Calu3 (cell line): Measurements from ENCODE around the gene SERPINE1. TPM values are rescaled to one million over a fixed set of nuclear protein-coding genes. Genes with fewer than 3 reads are reported as not detected.

Source experiments
- BruUV-seq: library from RNA; stranded (reverse); fragments of 400-500 nt; replicated peaks from 2 replicates; lab custom pipeline; 2021; lab: Mats Ljungman, UMichigan
- CTCF ChIA-PET: fragments of 300-600 bp; sonication (Branson Sonifier 250); formaldehyde crosslinking; loops from one replicate; lab custom pipeline; 2022; ENCODE audit warnings: antibody characterized with exemption; lab: Charles Lee
- DNase-seq: peaks from one replicate; pipeline ENCODE4 v3.0.0; 2022
- H3K27ac Mint-ChIP-seq: one replicate; pipeline ENCODE4 v1.8.0; 2022; ENCODE audit warnings: mixed read lengths; ENCODE audit not compliant: unreplicated experiment
- H3K27me3 Mint-ChIP-seq: one replicate; pipeline ENCODE4 v1.8.0; 2022; ENCODE audit warnings: mixed read lengths; ENCODE audit not compliant: unreplicated experiment
- H3K36me3 Mint-ChIP-seq: one replicate; pipeline ENCODE4 v1.8.0; 2022; ENCODE audit warnings: mild to moderate bottlenecking, moderate library complexity, mixed read lengths; ENCODE audit not compliant: insufficient read depth, unreplicated experiment
- H3K4me1 Mint-ChIP-seq: one replicate; pipeline ENCODE4 v1.8.0; 2022; ENCODE audit warnings: mild to moderate bottlenecking, low read depth, mixed read lengths; ENCODE audit not compliant: unreplicated experiment
- H3K4me3 Mint-ChIP-seq: one replicate; pipeline ENCODE4 v1.8.0; 2022; ENCODE audit warnings: mild to moderate bottlenecking, low read depth, moderate library complexity, mixed read lengths; ENCODE audit not compliant: unreplicated experiment
- H3K9me3 Mint-ChIP-seq: one replicate; pipeline ENCODE4 v1.8.0; 2022; ENCODE audit warnings: low read depth, mixed read lengths; ENCODE audit not compliant: unreplicated experiment
- CTCF ChIP-seq: fragments of 200-600 bp; IDR thresholded peaks from one replicate; pipeline ENCODE4 v1.8.0; 2022; ENCODE audit warnings: antibody characterized with exemption; ENCODE audit not compliant: unreplicated experiment
- intact Hi-C: fragments of 100-400 bp; cut with micrococcal nuclease; formaldehyde crosslinking; loops from one replicate; pipeline ENCODE4 v1.10.0; 2022; ENCODE audit not compliant: unreplicated experiment
- total RNA-seq: library from RNA; stranded (reverse); gene quantifications from 2 replicates; pipeline ENCODE4 v1.2.3, GENCODE V29; 2022

SERPINE1 gene
- total RNA-seq, 1 experiment from 2014 or later: 1.1 TPM

- BruUV-seq: no TSS peak
- no peaks in the 10 kb centered on the region for H3K27me3 Mint-ChIP-seq
- H3K27ac Mint-ChIP-seq: no peak overlapping the region
- H3K9me3 Mint-ChIP-seq: no peaks in the 10 kb centered on the region
- no peaks in the 10 kb centered on the region for H3K36me3 Mint-ChIP-seq
- TF ChIP-seq CTCF: no peak
- DNase-seq: no peak
- H3K4me1 Mint-ChIP-seq: peaks cover 6% of the 10 kb centered on the region
- no peak overlapping the region for H3K4me3 Mint-ChIP-seq
- intact Hi-C loops: no loop called here
- CTCF ChIA-PET: no interaction called here
These were observed 13.1 kb upstream of the SERPINE1 start for GRCh38 chr7:101113836-101114235.

DNA sequence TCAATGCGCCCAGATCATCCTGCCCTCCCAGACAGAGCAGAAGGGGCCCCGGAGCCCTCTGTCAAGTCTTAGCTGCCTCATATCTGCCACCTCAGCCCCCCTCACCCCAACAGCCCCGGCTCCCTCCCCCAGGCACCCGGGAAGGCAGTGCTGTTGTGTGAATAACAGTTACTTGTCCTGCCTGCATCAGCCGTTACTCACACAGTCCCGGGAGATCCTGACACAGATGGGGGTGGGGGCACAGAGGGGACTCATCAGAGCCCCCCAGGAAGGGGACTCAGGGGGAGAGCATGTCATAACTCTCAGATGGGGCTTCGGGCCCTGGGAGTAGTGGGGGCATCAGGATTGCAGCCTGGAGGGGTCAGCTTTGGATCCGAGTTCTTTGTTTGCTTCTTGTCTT, 12.4 kb upstream of the SERPINE1 start:
- CTCF ChIA-PET: no interaction called here
- no peaks in the 10 kb centered on the region for H3K4me1 Mint-ChIP-seq

GRCh38 chr7:101115215-101115614, 11.7 kb upstream of the SERPINE1 start:
- no peak overlapping the region for H3K4me3 Mint-ChIP-seq
- BruUV-seq: no TSS peak
- no peak for TF ChIP-seq CTCF
- no peaks in the 10 kb centered on the region for H3K27me3 Mint-ChIP-seq
- no peaks in the 10 kb centered on the region for H3K4me1 Mint-ChIP-seq
- DNase-seq: no peak
- no peaks in the 10 kb centered on the region for H3K9me3 Mint-ChIP-seq
- H3K36me3 Mint-ChIP-seq: no peaks in the 10 kb centered on the region
- intact Hi-C loops: no loop called here
- no peak overlapping the region for H3K27ac Mint-ChIP-seq
- CTCF ChIA-PET: no interaction called here

More for the DNA sequence above, 12.4 kb upstream of the SERPINE1 start:
- DNase-seq: no peak
- intact Hi-C loops: no loop called here
- Mint-ChIP-seq H3K27ac (no peak overlapping the region), H3K4me3 (no peak overlapping the region), H3K9me3 (no peaks in the 10 kb centered on the region), H3K27me3 (no peaks in the 10 kb centered on the region), H3K36me3 (no peaks in the 10 kb centered on the region)
- no TSS peak for BruUV-seq
- no peak for TF ChIP-seq CTCF

DNA sequence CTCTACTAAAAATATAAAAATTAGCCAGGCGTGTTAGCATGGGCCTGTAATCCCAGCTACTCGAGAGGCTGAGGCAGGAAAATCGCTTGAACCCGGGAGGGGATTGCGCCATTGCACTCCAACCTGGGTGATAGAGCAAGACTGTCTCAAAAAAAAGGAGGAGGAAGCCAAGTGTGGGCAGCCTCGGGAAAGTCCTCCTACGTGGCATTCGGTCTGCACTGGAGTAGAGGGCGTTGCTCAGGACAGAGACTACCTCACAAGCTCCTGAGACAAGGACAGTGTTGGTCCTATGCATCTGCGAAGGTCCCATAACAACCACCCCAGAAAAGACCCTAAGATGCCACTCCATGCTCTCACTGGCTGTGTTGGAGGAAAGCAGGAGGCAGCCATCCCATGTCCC, 10.0 kb upstream of the SERPINE1 start:
- intact Hi-C loops: no loop called here
- no peak for DNase-seq
- Mint-ChIP-seq H3K27me3 (no peaks in the 10 kb centered on the region), H3K4me3 (no peak overlapping the region), H3K4me1 (peaks cover 4% of the 10 kb centered on the region), H3K36me3 (no peaks in the 10 kb centered on the region), H3K27ac (no peak overlapping the region), H3K9me3 (no peaks in the 10 kb centered on the region)
- TF ChIP-seq CTCF: no peak
- BruUV-seq: no TSS peak
- CTCF ChIA-PET: interaction anchor here (0.6 kb wide), 1 partner anchor 1580 kb away, joined by 8 read pairs; no protein-coding TSS in a partner anchor
